Lung (tissue), 12 donors: ENCODE data around the gene NLRP2B. TPM values are rescaled to one million over a fixed set of nuclear protein-coding genes. Genes with fewer than 3 reads are reported as not detected.
"Not testable (repeated sequence)": the region's sequence is repeated elsewhere in the genome, so short reads cannot be mapped to it uniquely, and the experiment has no call there.

Source experiments
- ATAC-seq: fragments of 200-7000 bp; cut with Tn5 transposase; one replicate; pipeline ENCODE4 v1.9.1; 2020; ENCODE audit warnings: moderate number of reproducible peaks; ENCODE audit not compliant: insufficient read depth, low FRiP score
- DNase-seq, 3 donors: peaks; one replicate each; pipeline ENCODE4 v3.0.0-alpha.2; 2013 to 2017
- H3K27ac ChIP-seq, 2 donors: one replicate each; pipeline ENCODE4 v1.5.1; 2013; ENCODE audit warnings: mild to moderate bottlenecking in 2 of 2, moderate library complexity in 2 of 2, control low read depth in 1 of 2, inconsistent platforms in 1 of 2, low read depth in 1 of 2, low read length in 1 of 2
- H3K27me3 ChIP-seq, 3 donors: one replicate each; pipeline ENCODE4 v1.5.1; 2013; ENCODE audit warnings: low read length in 2 of 3; ENCODE audit not compliant: control insufficient read depth in 3 of 3, insufficient read depth in 3 of 3
- H3K36me3 ChIP-seq, 4 donors: one replicate each; pipeline ENCODE4 v1.5.1; 2013; ENCODE audit warnings: low read length in 4 of 4, mild to moderate bottlenecking in 1 of 4, moderate library complexity in 1 of 4; ENCODE audit not compliant: control insufficient read depth in 4 of 4, insufficient read depth in 4 of 4
- H3K4me1 ChIP-seq, 5 donors: one replicate each; pipeline ENCODE4 v1.5.1; 2013; ENCODE audit warnings: low read length in 5 of 5, mild to moderate bottlenecking in 2 of 5, moderate library complexity in 1 of 5; ENCODE audit not compliant: control insufficient read depth in 5 of 5, insufficient read depth in 5 of 5
- H3K4me3 ChIP-seq: one replicate; pipeline ENCODE4 v1.5.1; 2013; ENCODE audit warnings: mild to moderate bottlenecking, control low read depth, moderate library complexity
- H3K9ac ChIP-seq, 2 donors: one replicate each; pipeline ENCODE4 v1.5.1; 2013; ENCODE audit warnings: low read length in 2 of 2, control low read depth in 1 of 2; ENCODE audit not compliant: insufficient read depth in 1 of 2
- H3K9me3 ChIP-seq, 4 donors: one replicate each; pipeline ENCODE4 v1.5.1; 2013; ENCODE audit warnings: low read length in 3 of 4, mild to moderate bottlenecking in 1 of 4, moderate library complexity in 1 of 4; ENCODE audit not compliant: control insufficient read depth in 4 of 4, insufficient read depth in 3 of 4
- CTCF ChIP-seq: IDR thresholded peaks from 2 replicates; pipeline ENCODE4 v1.5.1; 2012; ENCODE audit warnings: mild to moderate bottlenecking; ENCODE audit errors: control extremely low read depth, extremely low read depth
- whole genome bisulfite sequencing, 2 donors: extraction: QIAGEN DNeasy Blood & Tissue Kit; methylation state at CpG; one replicate each; pipeline ENCODE4 v1.1.7; 2013; 5-methylcytosine and 5-hydroxymethylcytosine counted together
- polyA plus RNA-seq, 2 donors: library from polyadenylated mRNA; stranded (reverse); fragments of 200-250 nt; gene quantifications; one replicate each; pipeline ENCODE4 v1.2.1, GENCODE V29; 2013
- total RNA-seq, 2 donors: library from RNA; depleted of rRNA in 1 of 2; stranded (reverse); fragments of >200 nt in 1 of 2; gene quantifications; one replicate each; pipeline ENCODE4 v1.2.1, GENCODE V29; 2014 to 2021
- donor health status: control.
- donor health status: control.
- donor health status: Bipolar disorder and iron deficiency.
- donor health status: healthy.
- donor health status: DM: yes; HTN: yes; CAD: no.

Gene NLRP2B
- total and polyA plus RNA-seq, 4 donors: not detected

GRCh38 chrX:57640674-57641016 is 39.4 kb downstream of the NLRP2B start:
- WGBS, 2 donors: 89 to 90% methylated on average over 4 of the region's 4 CpGs
- TF ChIP-seq CTCF: no peak
- no peak for ATAC-seq

GRCh38 chrX:57629438-57629837 is 50.6 kb downstream of the NLRP2B start:
- H3K4me3 ChIP-seq, H3K27me3 ChIP-seq, ATAC-seq, DNase-seq, H3K36me3 ChIP-seq, H3K9ac ChIP-seq, H3K4me1 ChIP-seq, H3K9me3 ChIP-seq, H3K27ac ChIP-seq: not testable (repeated sequence)
- 96% methylated on average over 18 to 20 of the region's 20 CpGs for WGBS, 2 donors

More at GRCh38 chrX:57640674-57641016, 39.4 kb downstream of the NLRP2B start:
- H3K27ac ChIP-seq: no peak overlapping the region
- no peak overlapping the region for H3K9ac ChIP-seq
- H3K4me3 ChIP-seq: no peak overlapping the region
- no peak for DNase-seq
- H3K9me3 ChIP-seq: peaks cover 0 to 9% (median 0%) of the 10 kb centered on the region in 4 donors
- no peaks in the 10 kb centered on the region for H3K36me3 ChIP-seq
- no peaks in the 10 kb centered on the region for H3K27me3 ChIP-seq
- H3K4me1 ChIP-seq: no peaks in the 10 kb centered on the region

Other genes starting within 250 kb of the NLRP2B start
- gene ZXDB, start 88.2 kb downstream of the NLRP2B start, total RNA-seq: 10 to 100 TPM in 1 of 2 donors, 1 to 10 TPM in 1; 7.2 to 13.2 TPM
- 1 to 10 TPM; 1.9 to 2.5 TPM for gene ZXDB, start 88.2 kb downstream of the NLRP2B start, polyA plus RNA-seq
- gene ZXDA, start 230.2 kb upstream of the NLRP2B start, total RNA-seq: 10 to 100 TPM in 1 of 2 donors, 1 to 10 TPM in 1; 5.7 to 10.2 TPM
- gene ZXDA, start 230.2 kb upstream of the NLRP2B start, polyA plus RNA-seq: 1 to 10 TPM in 1 of 2 donors, under 1 TPM in 1; 0.47 to 1.2 TPM